GM21528 (cell line): ENCODE results near the gene PXMP4.

ENCODE experiments used
- ATAC-seq: cut with Tn5 transposase; IDR thresholded peaks from one replicate; pipeline ENCODE4 v1.9.1; 2021; ENCODE audit warnings: mild to moderate bottlenecking, moderate library complexity; ENCODE audit not compliant: unreplicated experiment, low FRiP score

PXMP4 gene

GRCh38 chr20:33686100-33686983 lies 33.8 kb downstream of the PXMP4 start, which contains the start of gene E2F1:
Gene E2F1, minus strand, starts transcription at chr20:33686385. Its CDS starts 121 bp downstream, at chr20:33686264.
- peak; percentile 85 for ATAC-seq

GRCh38 chr20:33685328-33686099 lies 34.6 kb downstream of the PXMP4 start:
- ATAC-seq, result peak; percentile 47

DNA sequence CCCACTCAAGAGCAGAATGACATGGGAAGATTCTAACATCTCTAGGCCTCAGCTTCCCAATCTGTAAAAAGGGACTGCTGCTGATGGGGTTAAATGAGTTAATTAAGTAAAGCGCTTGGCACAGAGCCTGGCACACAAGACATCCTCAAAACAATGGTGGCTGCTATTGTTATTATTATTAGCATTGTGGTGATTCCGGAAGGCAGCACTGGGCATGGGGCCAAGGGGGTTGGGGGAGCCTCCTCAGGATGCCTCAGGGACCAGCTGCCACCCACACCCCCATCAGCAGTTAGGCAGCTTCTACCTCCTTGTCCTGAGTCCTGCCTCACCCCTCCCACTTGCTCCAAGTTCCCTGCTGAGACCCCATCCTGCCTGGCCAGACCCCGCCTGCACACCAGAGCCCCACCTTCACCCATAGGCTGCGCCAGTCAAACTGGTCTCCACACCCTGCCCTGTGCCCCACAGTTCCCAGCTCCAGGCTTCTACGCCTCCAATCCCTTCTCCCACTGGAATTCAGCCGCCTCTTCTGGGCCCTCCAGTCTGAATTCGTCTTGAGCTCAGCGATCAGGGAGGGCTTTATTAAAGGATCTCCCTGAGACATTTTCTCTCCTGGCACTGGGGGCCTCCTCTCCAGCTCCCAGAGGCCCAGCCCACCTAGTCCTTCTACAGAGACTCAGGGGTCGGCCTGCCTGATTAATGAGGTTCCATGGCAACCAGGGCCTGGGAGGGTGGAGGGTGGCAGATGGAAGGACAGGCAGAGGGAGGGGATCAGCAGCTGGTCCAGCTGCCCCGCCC lies 35.4 kb downstream of the PXMP4 start:
- peak; percentile 2 for ATAC-seq

GRCh38 chr20:33681728-33682353 lies 38.3 kb downstream of the PXMP4 start:
- no peak for ATAC-seq

DNA sequence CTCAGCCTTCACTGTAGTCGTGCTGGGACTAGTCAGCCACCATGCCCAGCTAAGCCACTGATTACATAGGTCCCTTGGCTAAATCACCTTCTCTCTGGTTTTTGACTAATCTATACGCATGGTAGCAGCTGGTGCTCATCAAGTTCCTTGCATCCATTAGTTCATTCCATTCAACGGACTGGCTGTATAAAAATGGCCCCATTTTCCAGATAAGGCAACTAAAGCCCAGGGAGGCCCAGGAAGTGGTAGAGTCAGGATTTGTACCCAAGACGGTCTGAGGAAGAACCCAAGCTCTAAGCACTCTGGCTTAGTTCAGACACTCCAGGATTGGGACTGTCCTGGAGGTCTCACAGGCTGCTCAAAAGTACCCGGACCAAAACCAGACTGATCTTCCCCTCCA lies 38.8 kb downstream of the PXMP4 start:
- ATAC-seq, result no peak

GRCh38 chr20:33680686-33681085 lies 39.4 kb downstream of the PXMP4 start:
- no peak for ATAC-seq

- ATAC-seq, result no peak
Measured at GRCh38 chr20:33679758-33680485, 40.2 kb downstream of the PXMP4 start.

- ATAC-seq, result no peak
Measured at GRCh38 chr20:33677991-33678702, 42.0 kb downstream of the PXMP4 start.

GRCh38 chr20:33676652-33677645 lies 43.2 kb downstream of the PXMP4 start:
- ATAC-seq, result no peak

DNA sequence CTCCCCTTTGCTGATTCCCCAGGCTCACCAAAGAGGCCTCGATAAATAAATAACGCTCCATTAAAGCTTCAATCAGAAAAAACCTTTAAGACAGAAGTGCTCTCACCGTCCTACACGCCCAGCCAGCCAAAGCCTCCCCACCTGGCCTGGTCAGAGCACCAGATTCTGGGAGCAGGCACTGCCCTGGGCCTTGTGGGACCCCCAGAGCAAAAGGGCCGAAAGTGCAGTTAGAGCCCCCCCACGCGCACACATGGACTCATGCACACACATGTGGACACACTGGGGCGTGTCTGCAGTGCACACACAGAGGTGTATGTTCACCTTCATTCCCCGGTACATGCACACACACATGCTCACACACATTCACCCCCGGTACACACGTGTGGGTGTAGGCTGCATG lies 44.0 kb downstream of the PXMP4 start:
- no peak for ATAC-seq

DNA sequence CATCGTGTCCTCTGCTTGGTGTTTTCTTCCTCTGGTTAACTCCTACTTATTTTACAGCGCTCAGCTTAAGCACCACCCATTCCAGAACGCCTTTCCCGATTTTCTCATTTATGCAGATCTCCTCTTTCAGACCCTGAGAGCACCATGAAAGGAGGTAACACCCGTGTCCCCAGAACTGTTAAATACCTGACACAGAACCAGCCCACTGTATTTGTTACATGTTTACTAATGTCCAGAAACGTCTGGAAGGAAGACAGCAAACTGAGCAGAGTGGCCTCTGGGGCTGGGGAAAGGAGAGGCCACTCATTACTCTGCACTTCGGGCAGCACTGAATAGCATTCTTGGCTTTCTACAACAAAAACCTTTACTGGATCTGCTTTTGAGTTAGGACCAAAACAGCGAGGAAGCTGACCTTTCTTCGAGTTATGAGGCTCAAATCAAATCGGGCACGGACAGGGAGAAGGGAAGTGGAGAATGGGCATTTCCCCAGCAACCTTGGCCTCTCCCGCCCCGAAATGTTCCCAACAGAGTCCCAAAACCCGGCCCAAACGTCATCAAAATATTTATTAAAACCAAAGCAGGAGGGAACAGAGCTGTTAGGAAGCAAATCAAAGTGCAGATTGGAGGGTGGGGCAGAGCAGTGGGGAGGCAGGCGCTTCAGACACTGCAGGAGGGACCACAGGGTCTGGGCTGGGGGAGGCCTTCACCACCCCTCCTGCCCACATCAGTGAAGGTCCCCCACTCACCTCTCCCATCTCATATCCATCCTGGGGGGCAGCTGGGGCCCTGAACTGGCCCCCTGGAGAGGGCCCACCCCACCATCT lies 44.8 kb downstream of the PXMP4 start:
- ATAC-seq, result no peak

- ATAC-seq, result peak; percentile 52
Measured at GRCh38 chr20:33674294-33675135, 45.6 kb downstream of the PXMP4 start, which contains the start of gene NECAB3. Gene NECAB3, minus strand, starts transcription at chr20:33674428. Its CDS starts 76 bp downstream, at chr20:33674352.

- peak; percentile 35 for ATAC-seq
Measured at GRCh38 chr20:33673410-33674293, 46.5 kb downstream of the PXMP4 start.

DNA sequence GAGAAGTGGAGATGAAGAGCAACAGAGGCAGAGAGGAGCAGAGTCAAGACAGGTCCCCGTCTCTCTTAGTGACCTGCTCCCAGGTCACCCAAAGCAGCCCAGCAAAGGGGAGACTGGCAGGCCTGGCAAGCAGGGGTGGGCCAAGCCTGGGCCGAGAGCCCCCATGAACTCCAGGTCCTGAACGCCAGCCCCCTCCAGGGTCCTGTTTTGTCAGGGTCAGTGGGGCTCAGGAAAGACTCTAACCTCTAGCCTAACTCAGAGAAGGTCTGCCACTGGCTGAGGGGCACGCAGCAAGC lies 47.0 kb downstream of the PXMP4 start:
- ATAC-seq, result no peak

- ATAC-seq, result no peak
Measured at GRCh38 chr20:33672426-33673113, 47.5 kb downstream of the PXMP4 start.
